Upper lobe of left lung (tissue), 4 donors: Measurements from ENCODE around the gene KIRREL3.

Experiments used
- EP300 ChIP-seq, 4 donors: sonication (generic); formaldehyde crosslinking; IDR thresholded peaks; one replicate each; pipeline ENCODE4 v1.5.1; 2017; ENCODE audit warnings: antibody characterized with exemption in 4 of 4, control low read depth in 2 of 4
- POLR2A ChIP-seq, 4 donors: fragments of 450-650 bp; IDR thresholded peaks; one replicate each; pipeline ENCODE4 v1.5.1; 2016 to 2017; ENCODE audit warnings: antibody characterized with exemption in 4 of 4, mild to moderate bottlenecking in 2 of 4
- POLR2AphosphoS5 ChIP-seq, 2 donors: sonication (generic); formaldehyde crosslinking; IDR thresholded peaks; one replicate each; pipeline ENCODE4 v1.5.1; 2017; ENCODE audit warnings: antibody characterized with exemption in 2 of 2
- TF ChIP-seq, protein P1 (sequence below), 6 experiments: fragments of 450-650 bp in 4 of 6; fragments of 200-600 bp in 2 of 6; sonication (generic) in 2 of 6; IDR thresholded peaks; one replicate each; pipeline ENCODE4 v1.5.1; 2016 to 2019; ENCODE audit warnings: antibody characterized with exemption in 6 of 6

DNA sequence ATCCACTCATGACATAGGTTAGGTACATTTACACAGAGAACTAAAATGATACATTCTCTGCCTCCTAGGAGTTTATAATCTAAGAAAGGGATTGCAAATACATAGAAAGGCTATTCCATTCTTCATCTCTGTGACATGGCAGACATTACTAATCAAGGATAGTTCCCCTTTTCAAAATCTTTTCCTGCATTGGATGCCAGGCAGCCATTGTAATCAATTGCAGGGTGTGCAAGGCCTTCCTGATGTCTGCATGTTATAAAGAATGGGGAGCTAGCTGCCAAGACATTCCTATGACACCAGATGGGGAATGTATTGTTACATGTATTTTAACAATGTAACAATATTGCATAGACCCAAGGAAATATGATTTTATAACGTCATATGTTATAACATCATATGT, 82.0 kb downstream of the KIRREL3 start:
- TF ChIP-seq EP300 (IDR thresholded peaks at IDR 0.05) (no peak), POLR2A (IDR thresholded peaks at IDR 0.05) (no peak), POLR2AphosphoS5 (IDR thresholded peaks at IDR 0.05) (no peak)
- TF ChIP-seq, protein P1, sequence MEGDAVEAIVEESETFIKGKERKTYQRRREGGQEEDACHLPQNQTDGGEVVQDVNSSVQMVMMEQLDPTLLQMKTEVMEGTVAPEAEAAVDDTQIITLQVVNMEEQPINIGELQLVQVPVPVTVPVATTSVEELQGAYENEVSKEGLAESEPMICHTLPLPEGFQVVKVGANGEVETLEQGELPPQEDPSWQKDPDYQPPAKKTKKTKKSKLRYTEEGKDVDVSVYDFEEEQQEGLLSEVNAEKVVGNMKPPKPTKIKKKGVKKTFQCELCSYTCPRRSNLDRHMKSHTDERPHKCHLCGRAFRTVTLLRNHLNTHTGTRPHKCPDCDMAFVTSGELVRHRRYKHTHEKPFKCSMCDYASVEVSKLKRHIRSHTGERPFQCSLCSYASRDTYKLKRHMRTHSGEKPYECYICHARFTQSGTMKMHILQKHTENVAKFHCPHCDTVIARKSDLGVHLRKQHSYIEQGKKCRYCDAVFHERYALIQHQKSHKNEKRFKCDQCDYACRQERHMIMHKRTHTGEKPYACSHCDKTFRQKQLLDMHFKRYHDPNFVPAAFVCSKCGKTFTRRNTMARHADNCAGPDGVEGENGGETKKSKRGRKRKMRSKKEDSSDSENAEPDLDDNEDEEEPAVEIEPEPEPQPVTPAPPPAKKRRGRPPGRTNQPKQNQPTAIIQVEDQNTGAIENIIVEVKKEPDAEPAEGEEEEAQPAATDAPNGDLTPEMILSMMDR (IDR thresholded peaks at IDR 0.05), result no peak
